Kidney epithelial cell (primary cell): Measurements from ENCODE around the gene ZNF785. TPM values are rescaled to one million over a fixed set of nuclear protein-coding genes. Genes with fewer than 3 reads are reported as not detected.

ENCODE experiments used
- DNase-seq: peaks from one replicate; pipeline ENCODE4 v3.0.0-alpha.2; 2010; ENCODE audit warnings: low read depth
- H3K27me3 ChIP-seq: 2 replicates; pipeline ENCODE4 v1.6.0; 2011; ENCODE audit warnings: low read length; ENCODE audit not compliant: control insufficient read depth, insufficient read depth
- H3K36me3 ChIP-seq: 2 replicates; pipeline ENCODE4 v1.5.1; 2011; ENCODE audit warnings: low read length; ENCODE audit not compliant: control insufficient read depth, insufficient read depth
- H3K4me3 ChIP-seq: 2 replicates; pipeline ENCODE4 v1.5.1; 2011; ENCODE audit warnings: low read depth, mild to moderate bottlenecking, control low read depth, low read length
- total RNA-seq: library from RNA; depleted of rRNA; stranded (reverse); fragments of >200 nt; gene quantifications from 2 replicates; pipeline ENCODE4 v1.2.3, GENCODE V29; 2015
- TF ChIP-seq, protein P1 (sequence below): IDR thresholded peaks from 2 replicates; pipeline ENCODE4 v1.5.1; 2011; ENCODE audit warnings: mild to moderate bottlenecking, moderate library complexity, low read length, control low read depth, inconsistent platforms; ENCODE audit not compliant: insufficient read depth, poor library complexity, severe bottlenecking

ZNF785 gene
- total RNA-seq, 1 donor from 2014 or later = 8.8 TPM

GRCh38 chr16:30605158-30605557, 19.7 kb upstream of the ZNF785 start:
- Histone ChIP-seq H3K27me3 (no peaks in the 10 kb centered on the region), H3K36me3 (peaks cover 2% of the 10 kb centered on the region), H3K4me3 (no peak overlapping the region)
- TF ChIP-seq, protein P1, sequence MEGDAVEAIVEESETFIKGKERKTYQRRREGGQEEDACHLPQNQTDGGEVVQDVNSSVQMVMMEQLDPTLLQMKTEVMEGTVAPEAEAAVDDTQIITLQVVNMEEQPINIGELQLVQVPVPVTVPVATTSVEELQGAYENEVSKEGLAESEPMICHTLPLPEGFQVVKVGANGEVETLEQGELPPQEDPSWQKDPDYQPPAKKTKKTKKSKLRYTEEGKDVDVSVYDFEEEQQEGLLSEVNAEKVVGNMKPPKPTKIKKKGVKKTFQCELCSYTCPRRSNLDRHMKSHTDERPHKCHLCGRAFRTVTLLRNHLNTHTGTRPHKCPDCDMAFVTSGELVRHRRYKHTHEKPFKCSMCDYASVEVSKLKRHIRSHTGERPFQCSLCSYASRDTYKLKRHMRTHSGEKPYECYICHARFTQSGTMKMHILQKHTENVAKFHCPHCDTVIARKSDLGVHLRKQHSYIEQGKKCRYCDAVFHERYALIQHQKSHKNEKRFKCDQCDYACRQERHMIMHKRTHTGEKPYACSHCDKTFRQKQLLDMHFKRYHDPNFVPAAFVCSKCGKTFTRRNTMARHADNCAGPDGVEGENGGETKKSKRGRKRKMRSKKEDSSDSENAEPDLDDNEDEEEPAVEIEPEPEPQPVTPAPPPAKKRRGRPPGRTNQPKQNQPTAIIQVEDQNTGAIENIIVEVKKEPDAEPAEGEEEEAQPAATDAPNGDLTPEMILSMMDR = no peak
- no peak for DNase-seq

DNA sequence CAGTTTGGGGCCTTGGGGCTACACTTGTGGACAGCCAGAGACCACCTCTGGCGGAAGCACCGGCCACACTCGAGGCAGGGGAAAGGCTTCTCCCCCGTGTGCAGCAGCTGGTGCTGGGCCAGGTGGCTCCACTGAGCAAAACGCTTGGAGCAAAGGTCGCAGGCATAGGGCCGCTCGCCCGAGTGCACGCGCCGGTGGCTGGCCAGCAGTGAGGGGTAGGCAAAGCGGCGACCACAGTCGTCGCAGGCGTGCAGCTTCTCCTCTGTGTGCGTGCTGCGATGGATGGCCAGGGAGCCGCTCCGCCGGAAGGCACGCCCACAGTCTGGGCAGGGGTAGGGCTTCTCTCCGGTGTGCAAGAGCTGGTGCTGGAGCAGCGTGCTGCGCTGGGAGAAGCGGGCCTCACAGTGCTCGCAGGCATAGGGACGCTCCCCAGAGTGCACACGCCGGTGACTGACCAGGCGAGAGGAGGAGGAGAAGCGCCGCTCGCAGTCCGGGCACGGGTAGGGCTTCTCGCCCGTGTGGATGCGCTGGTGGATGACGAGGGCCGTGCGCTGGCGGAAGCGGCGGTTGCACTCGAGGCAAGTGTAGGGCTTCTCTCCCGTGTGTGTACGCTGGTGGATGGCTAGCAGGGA, 18.9 kb upstream of the ZNF785 start:
- H3K36me3 ChIP-seq = peaks cover 2% of the 10 kb centered on the region
- TF ChIP-seq, protein P1 = no peak
- H3K27me3 ChIP-seq = no peaks in the 10 kb centered on the region
- no peak for DNase-seq
- no peak overlapping the region for H3K4me3 ChIP-seq

- no peak for DNase-seq
- Histone ChIP-seq H3K36me3 (peaks cover 2% of the 10 kb centered on the region), H3K27me3 (no peaks in the 10 kb centered on the region), H3K4me3 (no peak overlapping the region)
- TF ChIP-seq, protein P1 = no peak
These were observed 18.4 kb upstream of the ZNF785 start for GRCh38 chr16:30603945-30604315.

DNA sequence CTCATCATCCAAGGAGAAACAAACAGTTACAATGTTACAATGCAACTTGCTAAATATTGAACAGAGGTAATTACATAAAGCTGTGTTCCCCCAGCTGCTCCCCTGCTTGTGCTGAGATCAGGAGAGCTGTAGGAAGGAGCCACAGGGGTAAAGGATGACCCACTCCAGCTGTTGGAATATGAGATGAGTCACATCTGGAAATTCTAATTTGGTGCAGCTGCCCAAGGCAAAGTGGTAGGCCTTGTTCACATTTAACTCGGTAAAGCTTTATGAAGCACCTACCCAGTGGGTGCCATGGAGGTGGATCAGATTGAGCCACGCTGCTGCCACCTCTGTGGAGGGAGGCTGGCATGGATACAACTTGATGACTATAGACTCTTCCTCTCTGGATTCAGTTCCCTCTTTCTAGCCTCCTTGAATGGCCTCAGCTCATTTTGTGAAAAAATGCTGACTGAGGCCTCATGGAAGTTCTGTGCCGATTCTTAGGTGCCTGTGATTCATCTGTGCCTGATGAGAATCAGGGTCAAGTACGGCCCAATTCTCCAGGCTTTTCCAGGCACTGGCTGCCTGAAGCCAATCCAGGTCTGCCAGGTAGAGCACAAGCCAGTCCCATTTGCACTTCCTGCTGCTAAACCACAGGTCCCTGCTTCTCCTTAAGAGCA, 17.2 kb upstream of the ZNF785 start:
- TF ChIP-seq, protein P1 = no peak

DNA sequence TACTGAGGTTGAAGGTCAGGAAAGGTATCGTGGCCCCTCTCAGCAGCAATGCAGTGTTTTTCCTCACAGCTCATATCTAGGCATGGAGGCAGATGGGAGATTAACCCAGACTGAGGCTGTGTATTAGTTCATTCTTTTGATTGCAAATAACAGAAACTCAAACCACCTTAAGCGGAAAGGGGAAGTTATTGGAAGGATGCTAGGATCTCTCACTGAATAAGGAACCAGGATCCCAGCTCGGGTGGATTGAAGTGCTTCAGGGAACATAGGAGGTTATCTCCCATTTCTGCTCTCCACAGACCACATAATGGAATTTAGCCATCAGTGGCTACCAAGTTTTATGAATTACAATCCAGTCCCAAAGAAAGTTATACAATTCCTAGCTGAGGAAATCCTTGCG, 16.5 kb upstream of the ZNF785 start:
- TF ChIP-seq, protein P1 = no peak
- peaks cover 2% of the 10 kb centered on the region for H3K36me3 ChIP-seq
- DNase-seq = no peak
- H3K27me3 ChIP-seq = no peaks in the 10 kb centered on the region
- no peak overlapping the region for H3K4me3 ChIP-seq

More for the DNA sequence above, 17.2 kb upstream of the ZNF785 start:
- no peak for DNase-seq
- Histone ChIP-seq H3K4me3 (no peak overlapping the region), H3K36me3 (peaks cover 2% of the 10 kb centered on the region), H3K27me3 (no peaks in the 10 kb centered on the region)

DNA sequence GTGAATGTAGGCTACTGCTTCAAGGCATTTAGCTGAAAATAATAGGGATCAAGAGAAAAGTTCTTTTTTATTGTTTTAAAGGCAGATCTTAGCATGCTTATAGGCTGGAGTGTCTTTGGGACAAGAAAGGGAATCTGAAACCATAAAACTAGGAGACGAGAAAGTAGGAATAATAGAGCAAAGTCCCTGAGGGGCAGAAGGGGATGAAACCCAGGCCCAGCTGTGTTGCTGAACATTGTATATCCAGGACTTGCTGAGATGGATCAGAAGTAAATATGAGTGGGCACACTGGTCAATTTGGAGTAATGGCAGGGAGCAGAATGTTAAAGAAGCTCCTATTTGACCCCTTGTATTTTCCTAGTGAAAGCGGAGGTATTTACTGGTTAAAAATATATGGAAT, 15.4 kb upstream of the ZNF785 start:
- Histone ChIP-seq H3K36me3 (peaks cover 2% of the 10 kb centered on the region), H3K4me3 (no peak overlapping the region), H3K27me3 (no peaks in the 10 kb centered on the region)
- no peak for DNase-seq
- TF ChIP-seq, protein P1 = no peak
